Caco-2 (cell line): ENCODE measurements around the gene NUDT16. TPM values are rescaled to one million over a fixed set of nuclear protein-coding genes. Genes with fewer than 3 reads are reported as not detected.
"Not testable (repeated sequence)": the region's sequence is repeated elsewhere in the genome, so short reads cannot be mapped to it uniquely, and the experiment has no call there.

Experiments used
- BruUV-seq: library from RNA; stranded (reverse); fragments of 400-500 nt; replicated peaks from 2 replicates; lab custom pipeline; 2021; lab: Mats Ljungman, UMichigan
- CTCF ChIA-PET: fragments of 300-600 bp; sonication (Branson Sonifier 250); formaldehyde crosslinking; loops from one replicate; lab custom pipeline; 2022; ENCODE audit warnings: antibody characterized with exemption; lab: Charles Lee
- POLR2A ChIA-PET: fragments of 300-600 bp; sonication (Branson Sonifier 250); formaldehyde crosslinking; loops from one replicate; lab custom pipeline; 2022; ENCODE audit warnings: antibody characterized with exemption; lab: Charles Lee
- DNase-seq, 2 experiments: peaks; one replicate each; pipeline versions ENCODE4 v3.0.0 to v3.0.0-alpha.2; 2020 to 2022
- H3K27me3 ChIP-seq: replicated peaks from 2 replicates; pipeline ENCODE4 v1.6.0; 2011; ENCODE audit warnings: low read length; ENCODE audit not compliant: control insufficient read depth, insufficient read depth
- H3K36me3 ChIP-seq: 2 replicates; pipeline ENCODE4 v1.5.1; 2011; ENCODE audit warnings: low read length; ENCODE audit not compliant: control insufficient read depth, insufficient read depth
- H3K4me1 ChIP-seq: fragments of 250-450 bp; sonication (Bioruptor Pico); 2 replicates; pipeline ENCODE4 v1.5.1; 2020; ENCODE audit warnings: mild to moderate bottlenecking
- H3K4me3 ChIP-seq: 2 replicates; pipeline ENCODE4 v1.5.1; 2011; ENCODE audit warnings: low read depth, mild to moderate bottlenecking, control low read depth, low read length
- H3K9me3 ChIP-seq: fragments of 250-450 bp; sonication (Bioruptor Pico); 2 replicates; pipeline ENCODE4 v1.5.1; 2020; ENCODE audit warnings: mild to moderate bottlenecking, moderate library complexity
- H3K27ac Mint-ChIP-seq: one replicate; pipeline ENCODE4 v1.8.0; 2022; ENCODE audit warnings: mixed read lengths; ENCODE audit not compliant: unreplicated experiment
- H3K27me3 Mint-ChIP-seq: one replicate; pipeline ENCODE4 v1.8.0; 2022; ENCODE audit warnings: mixed read lengths; ENCODE audit not compliant: insufficient read depth, unreplicated experiment
- H3K36me3 Mint-ChIP-seq: one replicate; pipeline ENCODE4 v1.8.0; 2022; ENCODE audit warnings: mild to moderate bottlenecking, mixed read lengths; ENCODE audit not compliant: insufficient read depth, unreplicated experiment
- H3K4me1 Mint-ChIP-seq: one replicate; pipeline ENCODE4 v1.8.0; 2022; ENCODE audit warnings: low read depth, mixed read lengths; ENCODE audit not compliant: unreplicated experiment
- H3K4me3 Mint-ChIP-seq: one replicate; pipeline ENCODE4 v1.8.0; 2022; ENCODE audit warnings: mild to moderate bottlenecking, moderate library complexity, mixed read lengths; ENCODE audit not compliant: unreplicated experiment
- H3K9me3 Mint-ChIP-seq: one replicate; pipeline ENCODE4 v1.8.0; 2022; ENCODE audit warnings: mixed read lengths; ENCODE audit not compliant: unreplicated experiment
- CTCF ChIP-seq, 2 experiments: fragments of 200-600 bp in 1 of 2; IDR thresholded peaks; 1 replicate in 1 of 2; 2 replicates in 1 of 2; pipeline versions ENCODE4 v1.5.1 to v1.8.0; 2011 to 2022; ENCODE audit warnings: antibody characterized with exemption in 1 of 2, control low read depth in 1 of 2, inconsistent platforms in 1 of 2, low read depth in 1 of 2, low read length in 1 of 2, mild to moderate bottlenecking in 1 of 2, moderate library complexity in 1 of 2; ENCODE audit not compliant: insufficient read depth in 1 of 2, severe bottlenecking in 1 of 2, unreplicated experiment in 1 of 2
- intact Hi-C: fragments of 100-400 bp; cut with micrococcal nuclease; formaldehyde crosslinking; loops from one replicate; pipeline ENCODE4 v1.10.0; 2022; ENCODE audit not compliant: unreplicated experiment
- total RNA-seq: library from RNA; stranded (reverse); gene quantifications from 2 replicates; pipeline ENCODE4 v1.2.3, GENCODE V29; 2022

NUDT16 gene
- total RNA-seq, 1 experiment from 2014 or later, result 16.6 TPM

GRCh38 chr3:131360191-131360755 is 21.3 kb upstream of the NUDT16 start:
- no peak for DNase-seq
- H3K9me3 Mint-ChIP-seq, result no peaks in the 10 kb centered on the region
- ChIA-PET POLR2A (no interaction called here), CTCF (no interaction called here)
- intact Hi-C loops, result no loop called here
- Histone ChIP-seq H3K9me3 (no peaks in the 10 kb centered on the region), H3K4me3 (no peak overlapping the region), H3K36me3 (no peaks in the 10 kb centered on the region; the same call in 1 of the 2 replicates), H3K27me3 (no peaks in the 10 kb centered on the region), H3K4me1 (no peaks in the 10 kb centered on the region)
- no peaks in the 10 kb centered on the region for H3K27me3 Mint-ChIP-seq
- H3K4me3 Mint-ChIP-seq, result no peak overlapping the region
- H3K27ac Mint-ChIP-seq, result no peak overlapping the region
- TF ChIP-seq CTCF (IDR thresholded peaks at IDR 0.05; ENCODE audit: insufficient read depth in 1 of 2, low read depth in 1 of 2, low read length in 1 of 2, severe bottlenecking in 1 of 2, unreplicated experiment in 1 of 2), result no peak
- H3K36me3 Mint-ChIP-seq, result peaks cover 12% of the 10 kb centered on the region
- peaks cover 7% of the 10 kb centered on the region for H3K4me1 Mint-ChIP-seq
- BruUV-seq, result no TSS peak

- CTCF ChIA-PET, H3K4me1 ChIP-seq, H3K4me1 Mint-ChIP-seq, H3K36me3 ChIP-seq, POLR2A ChIA-PET, H3K9me3 Mint-ChIP-seq, H3K27me3 Mint-ChIP-seq, DNase-seq, H3K9me3 ChIP-seq, H3K27me3 ChIP-seq: not testable (repeated sequence)
- H3K4me3 Mint-ChIP-seq, result peak overlapping the region; percentile 87
- peak overlapping the region; percentile 84 for H3K27ac Mint-ChIP-seq
- BruUV-seq, result TSS peak; percentile 39
- H3K36me3 Mint-ChIP-seq, result peaks cover 12% of the 10 kb centered on the region
- intact Hi-C loops, result loop anchor here (1.0 kb wide), 1 partner anchor 20 kb away; the partner anchor contains the start of gene NUDT16
- H3K4me3 ChIP-seq, result peak overlapping the region; percentile 25; the same call in 1 of the 2 replicates
These were observed 20.5 kb upstream of the NUDT16 start for GRCh38 chr3:131361066-131361463.

- H3K27me3 ChIP-seq, result no peaks in the 10 kb centered on the region
- H3K36me3 Mint-ChIP-seq, result peaks cover 8% of the 10 kb centered on the region
- DNase-seq, result peak; percentile 95 to 96
- TF ChIP-seq CTCF (IDR thresholded peaks at IDR 0.05; ENCODE audit: insufficient read depth in 1 of 2, low read depth in 1 of 2, low read length in 1 of 2, severe bottlenecking in 1 of 2, unreplicated experiment in 1 of 2), result no peak
- peaks cover 7% of the 10 kb centered on the region for H3K4me1 Mint-ChIP-seq
- ChIA-PET POLR2A (interaction anchor here (1.0 kb wide), 1 partner anchor 20 kb away, joined by 10 read pairs; the partner anchor contains the start of gene NUDT16), CTCF (no interaction called here)
- peak overlapping the region; percentile 87 for H3K4me3 Mint-ChIP-seq
- peak overlapping the region; percentile 84 for H3K4me3 ChIP-seq
- no peaks in the 10 kb centered on the region for H3K9me3 ChIP-seq
- no peaks in the 10 kb centered on the region; the same call in 1 of the 2 replicates for H3K36me3 ChIP-seq
- intact Hi-C loops, result loop anchor here (1.0 kb wide), 1 partner anchor 20 kb away; the partner anchor contains the start of gene NUDT16
- no peaks in the 10 kb centered on the region for H3K27me3 Mint-ChIP-seq
- H3K9me3 Mint-ChIP-seq, result no peaks in the 10 kb centered on the region
- no TSS peak for BruUV-seq
- peak overlapping the region; percentile 84 for H3K27ac Mint-ChIP-seq
- H3K4me1 ChIP-seq, result no peaks in the 10 kb centered on the region
These were observed 19.8 kb upstream of the NUDT16 start for GRCh38 chr3:131361464-131362421.
